Peyer's patch (tissue), 4 donors: Measurements from ENCODE around the gene BPIFA2. TPM values are rescaled to one million over a fixed set of nuclear protein-coding genes. Genes with fewer than 3 reads are reported as not detected.

Experiments
- DNase-seq, 3 donors: peaks; one replicate each; pipeline ENCODE4 v3.0.0-alpha.2; 2017 to 2019
- H3K27ac ChIP-seq, 4 donors: fragments of 200-600 bp; sonication (generic); one replicate each; pipeline ENCODE4 v1.5.1; 2016 to 2019
- H3K27me3 ChIP-seq, 2 donors: fragments of 200-600 bp; sonication (generic); one replicate each; pipeline ENCODE4 v1.5.1; 2019
- H3K36me3 ChIP-seq, 3 donors: fragments of 200-600 bp; sonication (generic); one replicate each; pipeline ENCODE4 v1.5.1; 2016 to 2019
- H3K4me1 ChIP-seq, 4 donors: fragments of 200-600 bp; sonication (generic); one replicate each; pipeline ENCODE4 v1.5.1; 2016 to 2019
- H3K4me3 ChIP-seq, 4 donors: fragments of 200-600 bp; sonication (generic); 1 replicate in 3 of 4; 2 replicates in 1 of 4; pipeline ENCODE4 v1.5.1; 2016 to 2019; ENCODE audit warnings: mild to moderate bottlenecking in 1 of 4
- H3K9me3 ChIP-seq, 4 donors: fragments of 200-600 bp; sonication (generic); one replicate each; pipeline ENCODE4 v1.5.1; 2016 to 2019; ENCODE audit warnings: mild to moderate bottlenecking in 1 of 4
- CTCF ChIP-seq, 6 experiments: fragments of 450-650 bp in 4 of 6; fragments of 200-600 bp in 2 of 6; sonication (generic) in 1 of 6; IDR thresholded peaks; one replicate each; pipeline ENCODE4 v1.5.1; 2017 to 2019; ENCODE audit warnings: antibody characterized with exemption in 6 of 6, mild to moderate bottlenecking in 3 of 6, moderate library complexity in 1 of 6
- POLR2A ChIP-seq, 2 donors: fragments of 450-650 bp; IDR thresholded peaks; one replicate each; pipeline ENCODE4 v1.5.1; 2017; ENCODE audit warnings: antibody characterized with exemption in 2 of 2, mild to moderate bottlenecking in 2 of 2, moderate library complexity in 2 of 2
- total RNA-seq, 4 donors: library from RNA; depleted of rRNA; stranded (reverse); fragments of >200 nt; gene quantifications; one replicate each; pipeline ENCODE4 v1.1.0, GENCODE V29; 2016

BPIFA2 gene
- total RNA-seq, 4 donors from 2014 or later = not detected

GRCh38 chr20:33125983-33126382, 42.0 kb upstream of the BPIFA2 start:
- no peaks in the 10 kb centered on the region for H3K36me3 ChIP-seq
- H3K4me3 ChIP-seq = no peak overlapping the region
- no peaks in the 10 kb centered on the region for H3K27me3 ChIP-seq
- DNase-seq = no peak
- TF ChIP-seq CTCF (IDR thresholded peaks at IDR 0.05) = no peak
- TF ChIP-seq POLR2A (IDR thresholded peaks at IDR 0.05) = no peak
- no peak overlapping the region for H3K27ac ChIP-seq
- no peaks in the 10 kb centered on the region for H3K4me1 ChIP-seq
- no peaks in the 10 kb centered on the region for H3K9me3 ChIP-seq

GRCh38 chr20:33127422-33128097, 40.4 kb upstream of the BPIFA2 start:
- Histone ChIP-seq H3K27ac (no peak overlapping the region), H3K4me1 (no peaks in the 10 kb centered on the region)

GRCh38 chr20:33130568-33131061, 37.3 kb upstream of the BPIFA2 start:
- Histone ChIP-seq H3K4me3 (no peak overlapping the region), H3K36me3 (no peaks in the 10 kb centered on the region), H3K9me3 (no peaks in the 10 kb centered on the region), H3K27ac (no peak overlapping the region), H3K4me1 (no peaks in the 10 kb centered on the region), H3K27me3 (no peaks in the 10 kb centered on the region)
- TF ChIP-seq POLR2A (IDR thresholded peaks at IDR 0.05) = no peak
- no peak for DNase-seq

More at GRCh38 chr20:33127422-33128097, 40.4 kb upstream of the BPIFA2 start:
- TF ChIP-seq CTCF (IDR thresholded peaks at IDR 0.05) (no peak), POLR2A (IDR thresholded peaks at IDR 0.05) (no peak)
- DNase-seq = no peak
- Histone ChIP-seq H3K27me3 (no peaks in the 10 kb centered on the region), H3K4me3 (no peak overlapping the region), H3K36me3 (no peaks in the 10 kb centered on the region), H3K9me3 (no peaks in the 10 kb centered on the region)

- TF ChIP-seq CTCF (IDR thresholded peaks at IDR 0.05) (no peak), POLR2A (IDR thresholded peaks at IDR 0.05) (no peak)
- no peak overlapping the region for H3K27ac ChIP-seq
- no peaks in the 10 kb centered on the region for H3K36me3 ChIP-seq
- H3K4me1 ChIP-seq = no peaks in the 10 kb centered on the region
- H3K4me3 ChIP-seq = no peak overlapping the region
- H3K27me3 ChIP-seq = no peaks in the 10 kb centered on the region
- no peaks in the 10 kb centered on the region for H3K9me3 ChIP-seq
- no peak for DNase-seq
Measured at GRCh38 chr20:33131949-33132473, 35.9 kb upstream of the BPIFA2 start.

GRCh38 chr20:33132513-33133372, 35.2 kb upstream of the BPIFA2 start:
- no peak overlapping the region for H3K27ac ChIP-seq
- no peak for TF ChIP-seq POLR2A (IDR thresholded peaks at IDR 0.05)
- no peak for TF ChIP-seq CTCF (IDR thresholded peaks at IDR 0.05)
- no peaks in the 10 kb centered on the region for H3K27me3 ChIP-seq
- no peak overlapping the region for H3K4me3 ChIP-seq
- H3K9me3 ChIP-seq = no peaks in the 10 kb centered on the region
- no peak for DNase-seq
- H3K4me1 ChIP-seq = no peaks in the 10 kb centered on the region
- no peaks in the 10 kb centered on the region for H3K36me3 ChIP-seq
